HG02840 (cell line): Measurements from ENCODE around the gene XRCC4.
A peak's percentile ranks its signal among the peaks of the same experiment; 100 is the strongest.
"Not testable (repeated sequence)": the region's sequence is repeated elsewhere in the genome, so short reads cannot be mapped to it uniquely, and the experiment has no call there.

Experiments used
- ATAC-seq: cut with Tn5 transposase; IDR thresholded peaks from one replicate; pipeline ENCODE4 v1.9.1; 2021; ENCODE audit warnings: mild to moderate bottlenecking, moderate library complexity, moderate number of reproducible peaks; ENCODE audit not compliant: unreplicated experiment, low FRiP score

XRCC4 gene

DNA sequence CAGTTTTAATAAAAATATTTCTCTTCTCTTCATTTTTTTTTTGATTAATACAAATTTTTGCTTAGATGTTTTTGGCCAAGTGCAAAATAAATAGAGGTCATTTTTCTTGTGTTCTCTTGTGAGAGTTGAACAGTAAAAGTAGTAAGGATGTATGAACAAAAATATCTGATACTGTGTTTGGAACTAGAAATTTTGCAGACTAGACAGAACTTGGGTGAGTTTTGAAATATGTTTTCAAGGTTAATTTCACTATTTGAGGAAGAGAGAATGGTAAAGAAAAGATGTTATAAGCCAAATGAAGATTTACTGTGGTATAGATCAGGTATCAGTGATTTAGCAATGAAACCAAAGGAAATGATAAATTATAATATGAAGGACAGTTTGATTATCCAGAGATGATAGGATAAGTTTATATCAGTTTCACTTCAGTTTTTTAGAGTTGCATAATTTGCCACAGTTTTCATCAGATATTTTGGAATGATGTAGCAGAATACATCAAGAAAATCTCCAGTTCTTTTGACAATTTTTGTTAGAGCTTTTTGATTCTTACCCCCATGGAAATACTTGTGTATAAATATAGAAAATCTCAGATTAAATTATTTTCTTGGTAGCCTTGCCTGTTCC lies 246.3 kb downstream of the XRCC4 start:
- ATAC-seq, result no peak

DNA sequence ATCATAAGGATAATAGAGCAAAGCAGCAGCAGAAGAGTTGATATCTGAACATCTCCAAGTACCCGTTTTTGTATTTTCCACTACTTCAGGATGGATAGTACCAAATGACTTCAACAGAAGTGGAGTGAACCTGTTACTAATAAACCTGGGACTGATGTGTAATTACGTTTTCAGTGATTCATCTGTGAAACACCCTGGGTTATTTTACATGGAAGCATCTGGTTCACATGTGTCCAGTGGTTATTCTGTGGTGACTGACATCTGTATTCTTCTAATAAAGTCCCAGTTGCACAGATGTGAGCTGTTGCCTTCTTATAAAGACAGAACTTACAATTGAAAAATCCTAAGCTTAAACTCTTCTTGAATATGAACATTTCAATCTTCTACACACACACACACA lies 254.5 kb downstream of the XRCC4 start:
- ATAC-seq, result no peak

DNA sequence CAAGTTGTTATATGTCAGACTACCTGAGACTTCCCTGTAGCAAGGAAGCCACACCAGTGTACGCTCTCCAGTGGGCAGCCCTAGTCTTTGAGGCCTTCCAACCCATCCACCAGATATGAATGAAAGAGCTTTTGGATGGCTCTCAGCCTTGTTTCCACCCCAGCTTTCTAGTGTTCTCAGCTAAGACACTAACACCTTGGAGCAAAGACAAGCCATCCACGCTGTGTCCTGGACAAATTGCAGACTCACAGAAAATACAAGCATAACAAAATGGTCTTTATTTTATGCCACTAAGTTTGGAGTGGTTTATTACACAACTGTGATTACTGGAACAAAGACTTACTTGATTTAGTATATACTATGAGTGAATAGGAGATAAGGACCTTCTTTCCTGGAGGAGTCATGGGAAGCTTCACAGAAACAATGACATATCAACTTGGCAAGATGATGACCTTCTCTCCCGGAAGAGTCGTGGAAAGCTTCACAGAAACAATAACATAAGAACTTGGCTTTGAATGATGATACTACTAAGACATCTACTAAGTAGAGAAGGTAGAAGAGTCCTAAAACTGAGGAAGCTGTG lies 260.2 kb downstream of the XRCC4 start:
- ATAC-seq, result no peak

DNA sequence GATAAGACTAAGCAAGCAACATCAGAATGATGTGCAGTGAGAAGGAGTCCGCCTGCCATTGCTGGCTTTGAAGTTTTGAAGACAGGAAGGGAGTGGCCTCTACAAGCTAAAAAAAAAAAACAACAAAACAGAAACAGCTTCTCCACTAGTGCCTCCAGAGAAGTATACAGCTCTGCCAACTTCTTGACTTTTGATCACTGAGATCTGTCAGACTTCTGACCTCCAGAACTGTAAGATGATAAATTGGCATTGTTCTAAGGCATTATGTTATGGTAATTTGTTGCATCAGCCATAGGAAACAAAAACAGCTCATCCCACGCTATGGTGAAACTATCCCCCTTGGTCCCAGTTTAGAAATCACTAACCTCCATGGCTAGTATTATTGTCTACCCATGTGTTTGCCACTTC lies 263.2 kb downstream of the XRCC4 start:
- ATAC-seq, result no peak

DNA sequence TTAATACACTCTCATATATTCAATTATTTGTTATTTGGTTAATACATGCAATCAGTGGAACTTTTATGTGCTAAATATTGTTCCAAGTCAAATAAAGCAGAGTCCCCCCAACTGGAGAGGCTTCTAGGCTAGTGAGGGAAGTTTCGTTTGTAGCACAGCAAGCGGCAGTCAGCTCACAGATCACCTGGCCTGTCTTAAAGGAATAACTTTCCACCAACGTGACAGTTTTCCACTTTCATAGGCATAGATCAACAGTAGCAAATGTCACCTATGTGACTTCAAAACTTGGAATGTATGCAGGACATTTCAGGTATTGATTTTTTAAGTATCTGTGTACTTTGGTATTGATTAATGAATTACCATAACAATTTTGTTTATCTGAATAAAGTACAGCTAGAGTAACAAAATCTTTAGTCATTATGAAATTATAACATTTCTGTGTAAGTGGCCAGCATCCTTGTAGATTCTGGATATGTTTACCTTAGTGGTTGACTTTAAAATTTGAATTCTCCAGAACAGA lies 264.5 kb downstream of the XRCC4 start:
- no peak for ATAC-seq

DNA sequence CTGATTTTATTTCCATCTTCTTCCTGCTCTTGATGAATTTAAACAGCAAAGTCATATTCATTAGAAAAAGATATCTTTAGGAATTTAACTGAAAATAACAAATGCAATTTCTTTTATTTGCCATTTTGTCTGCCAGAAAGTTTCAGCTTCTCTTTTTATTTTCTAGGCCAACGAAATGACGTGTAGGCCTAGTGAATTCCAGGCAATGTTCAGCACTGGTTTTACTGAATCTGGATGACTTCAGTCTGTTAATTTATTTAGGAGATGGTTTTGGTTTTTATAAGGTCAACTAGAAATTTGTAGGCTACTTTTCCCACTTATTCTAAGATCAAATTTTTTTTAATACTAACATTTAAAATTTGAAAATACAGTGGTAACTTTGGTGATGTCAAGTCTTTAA lies 265.1 kb downstream of the XRCC4 start:
- no peak for ATAC-seq

DNA sequence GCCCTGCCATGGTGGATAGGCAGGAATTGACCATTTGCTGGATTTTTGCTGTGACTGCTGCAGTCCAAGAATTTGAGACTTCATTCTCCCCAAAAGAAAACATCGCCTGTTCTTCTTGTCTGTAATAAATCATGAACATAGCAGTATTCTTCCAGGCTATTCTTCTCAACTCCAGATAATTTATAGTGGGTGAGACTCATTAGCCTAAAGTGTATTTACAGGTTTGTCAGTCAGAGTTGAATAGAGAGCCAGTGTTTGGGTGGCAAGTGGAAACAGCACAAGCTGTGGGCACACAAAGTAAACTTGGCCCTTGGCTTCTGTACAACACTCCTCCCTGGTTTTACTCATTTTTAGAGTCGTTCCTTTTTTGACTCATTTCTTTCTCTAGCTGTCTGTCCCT lies 266.0 kb downstream of the XRCC4 start:
- no peak for ATAC-seq

DNA sequence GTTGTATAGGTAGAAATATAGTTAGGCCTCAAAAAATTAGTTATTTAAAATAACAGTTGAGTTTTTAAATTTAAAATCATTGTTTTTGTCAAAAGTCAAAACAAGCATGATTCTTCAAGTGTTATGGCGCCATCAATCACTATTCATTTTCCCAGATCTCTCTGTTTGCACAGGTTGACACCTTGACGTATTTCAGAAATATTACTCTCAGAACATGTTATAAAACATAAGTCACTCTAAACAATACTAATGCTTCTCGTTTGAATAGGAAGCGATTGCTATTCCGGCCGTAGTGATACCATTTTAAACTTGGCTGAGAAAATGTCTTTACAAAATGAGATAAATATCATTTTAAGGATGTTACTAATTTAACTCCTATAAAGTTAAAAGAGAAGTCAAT lies 268.1 kb downstream of the XRCC4 start:
- ATAC-seq, result no peak

DNA sequence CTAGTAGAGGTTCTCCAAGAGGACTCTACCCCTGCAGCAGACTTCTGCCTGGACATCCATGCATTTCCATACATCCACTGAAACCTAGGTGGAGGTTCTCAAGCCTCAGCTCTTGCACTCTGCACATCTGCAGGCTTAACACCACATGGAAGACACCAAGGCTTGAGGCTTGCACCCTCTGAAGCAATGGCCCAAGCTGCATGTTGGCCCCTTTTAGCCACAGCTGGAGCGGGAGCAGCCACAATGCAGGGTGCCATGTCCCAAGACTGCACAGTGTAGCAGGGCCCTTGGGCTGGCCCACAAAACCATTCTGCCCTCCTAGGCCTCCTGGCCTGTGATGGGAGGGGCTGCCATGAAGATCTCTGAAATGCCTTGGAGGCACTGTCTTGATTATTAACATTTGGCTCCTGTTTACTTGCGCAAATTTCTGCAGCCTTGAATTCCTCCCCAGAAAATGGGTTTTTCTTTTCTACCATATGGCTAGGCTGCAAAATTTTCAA lies 271.0 kb downstream of the XRCC4 start:
- ATAC-seq, result no peak

DNA sequence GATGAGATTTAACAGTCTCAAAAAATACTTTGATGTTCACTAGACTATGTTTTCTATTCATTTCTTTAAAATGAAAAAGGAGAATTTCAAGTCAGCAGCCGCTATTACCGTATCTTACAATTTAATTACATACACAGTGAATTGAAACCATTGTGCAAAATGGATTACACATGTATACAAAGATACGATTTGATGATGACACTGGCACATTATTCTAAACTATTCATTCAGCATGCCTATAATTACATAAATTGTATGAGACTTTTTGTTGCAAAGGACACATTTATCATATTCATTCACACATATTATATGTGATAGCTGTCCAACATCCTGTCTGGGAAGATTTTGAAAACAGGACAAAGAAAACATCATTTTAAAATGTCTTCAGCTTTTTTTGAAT lies 275.9 kb downstream of the XRCC4 start:
- ATAC-seq, result no peak

DNA sequence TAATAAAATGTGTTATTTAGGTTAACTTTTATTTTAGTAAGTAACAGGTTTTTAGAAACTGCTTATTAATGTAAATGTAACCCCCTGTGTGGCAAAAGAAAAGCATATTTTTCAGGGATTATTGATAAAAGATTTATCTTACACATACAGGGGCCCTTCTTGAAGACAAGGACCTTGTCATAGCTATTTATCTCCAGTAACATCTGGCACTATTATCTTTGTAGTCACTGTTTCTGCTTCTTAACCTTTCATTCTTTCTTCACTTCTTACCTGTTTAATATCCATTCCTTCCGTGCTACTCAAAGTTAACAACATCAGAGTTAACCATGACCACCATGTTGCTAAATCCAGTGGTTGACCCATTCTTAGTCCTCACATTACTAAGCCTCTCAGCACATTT lies 276.4 kb downstream of the XRCC4 start:
- ATAC-seq, result no peak

DNA sequence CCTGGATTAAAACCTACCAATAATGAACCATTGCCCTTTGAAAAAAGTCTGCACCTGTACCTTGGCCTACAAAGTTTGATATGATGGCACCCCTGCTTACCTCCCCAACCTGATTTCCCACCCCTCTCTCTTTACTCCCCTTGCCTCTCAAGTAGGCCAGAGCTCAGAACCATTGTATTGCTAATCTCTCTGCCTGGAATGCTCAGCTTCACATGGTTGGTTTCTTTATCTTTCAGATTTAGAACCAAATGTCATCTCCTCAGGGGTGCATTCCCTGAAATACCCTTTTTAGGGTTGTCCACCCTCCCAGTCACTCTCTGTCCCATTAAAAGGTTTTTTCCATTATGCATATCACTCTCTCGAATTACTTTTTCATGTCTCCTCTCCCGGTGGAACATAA lies 277.6 kb downstream of the XRCC4 start:
- no peak for ATAC-seq

DNA sequence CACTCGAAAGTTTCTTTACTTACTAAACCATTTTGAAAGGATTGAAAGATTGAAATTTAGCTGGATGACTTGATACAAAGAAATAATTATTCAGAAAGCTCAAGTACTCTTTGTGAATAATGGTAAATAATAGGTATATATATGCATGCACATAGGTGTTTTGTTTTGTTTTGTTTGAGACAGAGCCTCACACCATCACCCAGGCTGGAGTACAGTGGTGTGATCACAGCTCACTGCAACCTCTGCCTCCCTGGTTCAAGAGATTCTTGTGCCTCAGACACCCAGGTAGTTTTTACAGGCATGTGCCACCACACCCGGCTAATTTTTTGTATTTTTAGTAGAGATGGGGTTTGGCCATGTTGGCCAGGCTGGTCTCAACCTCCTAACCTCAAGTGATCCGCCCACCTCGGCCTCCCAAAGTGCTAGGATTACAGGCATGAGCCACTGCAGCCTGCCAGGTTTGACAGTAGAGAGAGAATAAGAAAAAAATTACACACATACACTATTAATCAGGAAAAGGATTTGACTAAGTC lies 278.2 kb downstream of the XRCC4 start:
- ATAC-seq, result not testable (repeated sequence)

DNA sequence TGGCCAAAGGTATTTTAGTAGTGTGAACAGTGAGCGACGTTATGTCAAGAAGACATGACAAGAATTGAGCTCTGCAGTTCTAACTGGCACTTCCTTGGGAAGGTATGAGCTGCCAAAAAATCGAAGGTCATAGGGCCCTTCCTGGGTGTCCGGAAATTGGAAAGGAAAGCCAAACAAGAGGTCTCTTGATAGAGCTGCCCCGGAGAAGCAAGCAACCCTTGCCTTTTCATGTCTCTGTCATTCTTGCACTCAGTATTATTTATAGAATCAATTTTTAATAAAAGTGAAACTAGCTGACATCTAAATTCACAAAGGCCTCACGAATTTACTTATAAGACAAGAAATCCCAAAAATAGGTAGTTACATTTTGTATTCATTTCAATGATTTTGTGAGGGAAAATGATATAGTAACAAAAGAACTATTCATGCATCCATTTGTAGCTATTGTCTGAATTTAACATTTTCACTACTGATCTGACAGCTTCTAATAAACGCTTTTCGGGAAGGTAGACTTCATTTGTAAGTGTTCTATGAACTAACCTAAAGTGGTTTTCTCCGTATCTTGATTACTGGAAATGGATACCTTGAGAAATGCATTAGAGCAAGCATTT lies 280.4 kb downstream of the XRCC4 start:
- no peak for ATAC-seq

DNA sequence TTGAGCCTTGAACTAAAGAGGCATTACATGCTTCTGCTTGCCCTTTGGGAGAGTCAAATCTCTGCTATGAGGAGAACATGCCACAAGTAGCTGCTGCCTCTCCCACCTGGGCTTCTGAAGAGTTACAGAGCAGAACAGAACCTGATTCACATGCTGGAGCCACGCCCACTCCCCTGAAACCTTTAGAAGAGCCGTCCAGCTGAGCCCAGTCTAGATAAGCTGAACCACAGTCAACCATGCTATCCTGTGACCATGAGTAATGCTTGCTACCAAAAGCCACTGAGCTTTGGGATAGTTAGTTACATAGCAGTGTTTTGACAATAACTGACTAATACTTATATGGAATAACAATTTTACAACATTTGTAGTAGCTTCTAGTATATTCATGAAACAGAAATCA lies 283.2 kb downstream of the XRCC4 start:
- no peak for ATAC-seq

DNA sequence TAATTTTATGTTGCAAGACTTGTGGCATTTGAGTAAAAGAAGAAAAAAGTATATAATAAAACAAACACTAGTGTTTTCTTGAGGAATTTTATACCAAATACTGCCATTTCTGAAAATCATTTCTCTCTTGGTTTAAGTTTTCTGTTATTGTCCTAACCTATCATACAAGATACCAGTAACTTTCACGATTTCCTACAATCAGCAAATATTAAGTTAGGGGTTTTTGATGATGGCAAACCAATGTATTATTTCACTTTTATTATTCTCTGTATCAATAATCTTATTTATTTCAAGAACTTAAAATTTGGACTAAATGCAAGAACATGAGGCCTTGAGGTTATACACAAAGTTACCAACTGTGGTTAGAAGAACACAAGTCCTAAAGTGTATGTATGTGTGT lies 285.2 kb downstream of the XRCC4 start:
- ATAC-seq, result no peak

DNA sequence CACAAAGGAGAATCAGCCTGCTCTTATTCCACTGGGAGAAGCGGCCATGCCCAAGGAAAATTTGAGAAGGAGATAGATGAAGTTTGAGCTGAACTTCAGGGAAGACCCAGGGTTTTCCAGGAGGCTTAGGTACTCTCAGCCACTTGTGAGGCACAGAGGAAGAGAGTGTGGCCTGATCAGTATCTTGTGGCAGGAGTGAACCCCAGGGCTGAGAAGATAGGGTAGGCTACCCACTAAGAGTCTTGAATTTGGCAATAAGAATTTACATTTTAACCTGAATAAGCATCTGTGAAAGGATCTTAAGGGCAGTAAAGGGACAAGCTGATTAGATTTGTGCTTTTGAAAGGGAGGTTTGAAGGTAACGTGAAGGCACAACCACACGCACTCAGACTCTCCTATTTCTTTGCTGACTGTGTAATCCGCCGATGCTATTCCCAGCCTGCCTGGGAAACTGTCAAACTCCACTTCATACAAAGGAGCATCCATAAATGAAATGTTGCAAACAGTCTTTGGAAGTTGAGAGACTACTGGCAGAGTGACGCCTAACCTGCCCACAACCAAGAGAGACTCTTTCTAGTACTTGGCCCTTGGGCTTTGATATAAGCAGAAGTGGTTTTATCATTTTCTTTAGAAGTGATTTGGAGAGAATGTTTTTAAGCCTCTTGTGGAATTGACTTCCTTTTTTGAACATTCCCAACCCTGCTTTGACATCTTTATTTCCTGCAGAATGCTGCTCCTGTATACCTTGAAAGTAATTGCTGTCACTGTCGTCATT lies 286.0 kb downstream of the XRCC4 start:
- ATAC-seq, result no peak

DNA sequence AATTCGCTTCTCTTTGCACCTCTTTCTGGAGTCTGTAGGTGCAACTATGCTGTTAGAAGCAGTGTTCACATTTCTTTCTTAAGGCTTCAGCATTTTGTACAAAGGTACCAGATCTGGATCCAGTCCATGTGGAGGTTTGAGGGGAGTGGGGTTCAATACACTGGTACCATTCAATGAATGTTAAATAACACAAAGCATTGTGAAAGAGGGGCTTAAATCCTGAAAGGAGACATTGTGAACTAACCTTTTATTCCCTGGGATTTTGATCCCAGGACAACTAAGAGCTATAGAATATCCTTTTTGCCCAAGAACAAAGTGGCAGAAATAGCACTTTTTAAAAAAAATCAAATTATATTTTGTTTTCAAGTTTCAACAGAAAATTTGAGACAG lies 286.5 kb downstream of the XRCC4 start:
- ATAC-seq, result no peak

DNA sequence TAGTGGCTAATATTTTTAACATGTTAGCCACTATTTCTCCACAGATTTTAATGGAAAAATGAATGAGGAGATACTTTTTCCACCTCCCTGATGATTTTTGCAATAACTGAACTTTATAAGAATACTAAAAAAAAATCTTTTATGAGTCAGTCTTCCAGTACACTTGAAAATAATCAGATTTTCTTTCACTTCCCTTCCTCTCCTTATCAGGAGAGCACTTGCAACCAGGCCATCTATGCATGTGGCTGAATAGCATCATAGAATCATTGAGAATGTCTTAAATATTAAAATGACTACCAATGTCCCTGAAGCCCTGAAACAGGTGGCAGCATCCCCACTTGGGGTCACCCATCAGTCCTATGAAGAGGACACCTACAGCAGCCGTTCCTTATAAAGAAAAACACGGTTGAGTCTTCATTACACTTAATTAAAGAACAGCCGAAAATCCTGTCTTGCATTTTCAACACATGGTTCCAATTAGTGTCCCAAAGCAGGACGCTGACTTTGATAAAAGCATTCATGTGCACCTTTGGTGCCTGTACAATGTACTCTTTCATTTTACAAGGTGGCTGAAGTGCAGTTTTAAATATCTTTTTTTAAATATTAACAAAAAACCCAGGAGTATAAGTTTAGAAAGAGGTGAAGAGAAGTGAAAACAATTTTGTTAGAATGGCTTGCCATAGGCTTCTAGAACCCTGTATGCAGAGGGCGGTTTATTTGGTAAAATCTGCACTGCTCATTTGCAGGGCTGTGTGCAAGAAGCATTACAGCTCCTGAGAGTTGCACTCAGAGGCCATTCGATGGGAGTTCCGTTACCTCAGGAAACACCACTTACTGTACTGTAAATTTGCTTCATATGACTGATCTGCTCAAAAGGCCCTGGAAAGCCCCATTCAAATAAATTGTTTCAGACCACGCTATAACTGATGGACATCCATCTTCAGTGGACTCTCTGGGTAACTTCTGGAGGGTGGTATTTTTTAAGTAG lies 287.3 kb downstream of the XRCC4 start:
- ATAC-seq, result peak; percentile 44

DNA sequence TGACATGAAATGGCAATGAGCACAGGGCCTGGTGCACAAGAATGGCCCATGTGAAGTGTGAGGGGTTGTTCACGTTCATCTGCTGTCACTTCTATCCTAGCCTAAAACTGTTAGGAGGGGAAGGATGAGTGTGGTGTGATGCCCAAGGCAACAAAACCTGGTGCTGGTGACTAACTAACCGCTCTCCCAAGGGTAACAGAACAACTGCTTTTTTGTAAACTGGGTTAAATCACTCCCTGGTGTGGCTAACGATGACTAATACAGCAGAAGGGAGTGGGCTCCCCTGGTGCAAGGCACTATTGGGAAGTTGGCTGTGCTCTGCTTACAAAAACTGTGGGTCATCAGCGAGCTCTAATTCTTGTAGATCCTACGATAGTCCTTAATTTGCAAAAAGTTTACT lies 291.0 kb downstream of the XRCC4 start:
- no peak for ATAC-seq
